IPS-11a (cell line): ENCODE results near the gene CH25H.
"Not testable (repeated sequence)": the region's sequence is repeated elsewhere in the genome, so short reads cannot be mapped to it uniquely, and the experiment has no call there.

Source experiments
- H3K4me3 ChIP-seq: one replicate; pipeline ENCODE4 v1.5.1; 2013; ENCODE audit warnings: low read depth, low read length, control low read depth

The CH25H gene

GRCh38 chr10:89207181-89207800 lies at the start of gene CH25H:
Gene CH25H, minus strand, starts transcription at chr10:89207317. Its CDS starts 25 bp downstream, at chr10:89207292.
- H3K4me3 ChIP-seq = peak within 1 kb of the TSS; percentile 51

- no peak overlapping the region for H3K4me3 ChIP-seq
Measured at GRCh38 chr10:89256340-89256739, 49.2 kb upstream of the CH25H start.

DNA sequence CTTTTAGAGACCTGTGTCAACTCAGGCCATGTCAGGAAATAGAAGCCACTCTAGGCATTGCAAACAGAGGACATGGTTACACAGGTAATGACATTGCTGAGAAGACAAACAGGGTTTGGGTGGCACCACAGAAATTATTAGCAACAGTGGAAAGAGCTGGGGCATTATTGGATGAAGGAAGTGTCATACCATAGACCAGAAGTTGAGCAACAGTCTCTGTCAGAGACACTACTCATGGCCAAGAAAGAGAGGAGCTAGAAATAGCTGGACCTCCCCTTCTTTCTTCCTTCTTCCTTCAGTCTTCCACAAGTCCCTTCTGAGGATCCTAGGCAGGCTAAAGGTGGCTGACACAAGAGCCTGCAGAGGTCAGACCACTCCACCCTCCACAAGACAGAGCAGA lies 48.7 kb upstream of the CH25H start:
- H3K4me3 ChIP-seq = no peak overlapping the region

GRCh38 chr10:89255091-89255579 lies 48.0 kb upstream of the CH25H start:
- not testable (repeated sequence) for H3K4me3 ChIP-seq

DNA sequence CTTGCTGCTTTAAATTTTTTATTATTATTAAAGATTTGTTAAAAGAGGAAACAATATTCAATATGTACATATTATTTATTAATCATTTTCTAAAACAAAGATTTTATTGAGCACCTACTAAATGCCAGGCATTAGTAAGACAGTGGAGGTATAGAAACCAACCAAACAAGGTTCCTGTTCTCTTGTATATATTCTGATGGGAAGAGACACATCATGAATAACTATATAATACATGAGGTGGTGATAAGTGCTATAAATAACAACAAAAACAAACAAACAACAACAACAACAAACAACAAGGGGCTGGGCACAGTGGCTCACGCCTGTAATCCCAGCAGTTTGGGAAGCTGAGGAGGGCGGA lies 45.1 kb upstream of the CH25H start:
- no peak overlapping the region for H3K4me3 ChIP-seq

DNA sequence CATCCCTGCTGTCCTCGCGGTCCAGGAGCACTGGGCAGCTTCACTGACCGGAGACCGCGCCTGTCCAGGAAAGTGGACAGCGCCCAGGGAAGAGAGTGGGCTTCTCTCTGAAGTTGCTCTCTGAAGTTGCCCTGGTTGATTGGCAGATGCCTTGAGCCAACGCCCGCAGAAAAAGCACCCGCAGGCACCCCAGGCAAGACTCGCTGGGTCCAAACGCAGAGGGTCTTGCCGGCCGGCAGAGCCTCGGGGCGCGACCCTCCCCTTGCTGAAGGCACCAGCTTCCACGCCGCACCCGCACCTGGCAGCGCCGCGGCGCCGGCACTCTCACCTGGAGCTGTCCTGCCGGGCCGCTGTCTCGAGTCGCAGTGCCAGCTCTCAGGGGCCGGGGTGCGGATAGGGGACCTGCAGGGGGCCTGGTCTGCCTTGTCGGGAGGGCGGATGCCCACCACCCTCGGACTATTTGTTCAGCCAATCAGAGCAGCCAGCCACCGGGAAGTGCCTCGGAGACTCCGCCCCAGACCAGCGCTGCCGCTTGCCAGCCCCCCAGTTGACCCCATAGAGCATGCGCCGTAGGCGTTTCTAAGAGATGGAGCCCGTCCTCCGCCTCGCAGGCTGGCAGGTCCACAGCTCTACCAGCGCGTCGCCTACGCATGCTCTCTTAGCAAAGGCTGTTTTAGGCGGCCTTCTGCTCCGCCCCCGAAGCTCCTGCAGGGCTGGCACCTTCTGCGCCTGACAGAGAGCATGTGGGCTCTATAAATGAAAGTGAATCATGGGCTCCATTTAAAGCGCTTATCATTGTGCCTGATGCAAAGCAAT lies 44.5 kb upstream of the CH25H start, which contains the start of gene LIPA:
LIPA (minus strand) TSS at position 367 of the 816 bp plus-strand sequence. CDS start 4,127 bp downstream, outside the sequence.
- H3K4me3 ChIP-seq = peak within 1 kb of the TSS; percentile 63

DNA sequence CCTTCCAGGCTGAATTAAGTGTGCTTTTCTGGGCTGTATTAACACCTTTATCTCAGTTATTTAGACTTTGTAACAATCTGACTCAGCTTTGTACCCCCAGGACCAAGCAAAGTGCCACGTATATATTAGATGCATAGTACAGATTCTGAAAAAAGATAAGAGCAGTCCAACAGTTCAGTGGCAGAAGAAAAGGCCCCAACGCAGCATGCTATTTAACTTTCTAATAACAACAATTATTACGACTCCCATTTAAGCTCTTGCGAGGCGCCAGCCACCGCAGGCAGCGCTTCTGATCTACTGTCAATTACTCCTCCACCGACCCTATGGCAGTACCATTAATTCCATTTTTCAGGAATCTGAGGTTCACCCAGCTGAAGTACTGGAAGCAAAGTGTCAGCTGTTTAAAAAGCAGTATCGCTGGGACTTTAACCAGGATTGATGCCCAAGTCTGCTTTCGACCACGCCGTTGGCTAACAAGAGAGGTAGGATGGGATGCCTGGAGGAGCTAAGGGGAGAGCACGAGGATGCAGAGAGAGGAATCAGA lies 43.8 kb upstream of the CH25H start:
- peak overlapping the region; percentile 63 for H3K4me3 ChIP-seq

GRCh38 chr10:89248990-89249389 lies 41.9 kb upstream of the CH25H start:
- H3K4me3 ChIP-seq = no peak overlapping the region

GRCh38 chr10:89247623-89248022 lies 40.5 kb upstream of the CH25H start:
- not testable (repeated sequence) for H3K4me3 ChIP-seq

DNA sequence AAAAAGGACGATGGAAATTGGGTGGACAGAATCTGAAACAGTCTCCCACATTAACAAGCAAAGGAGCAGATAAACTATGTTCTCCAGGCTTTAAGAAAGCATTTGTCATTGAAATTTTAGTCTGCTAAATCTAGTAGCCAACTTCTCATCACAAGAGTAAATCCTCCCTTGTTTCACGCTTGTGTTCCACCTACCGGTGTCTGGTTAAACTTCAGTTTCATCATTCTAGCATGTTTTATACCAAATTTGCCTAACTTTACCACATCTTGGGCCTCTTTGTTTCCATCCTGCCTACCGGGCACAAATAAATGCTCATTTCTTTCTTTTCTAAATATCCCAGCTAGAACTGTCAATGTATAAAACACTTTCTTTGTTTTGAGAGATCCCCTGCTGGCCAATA lies 38.7 kb upstream of the CH25H start:
- H3K4me3 ChIP-seq = no peak overlapping the region

GRCh38 chr10:89242840-89243568 lies 35.9 kb upstream of the CH25H start:
- H3K4me3 ChIP-seq = no peak overlapping the region

DNA sequence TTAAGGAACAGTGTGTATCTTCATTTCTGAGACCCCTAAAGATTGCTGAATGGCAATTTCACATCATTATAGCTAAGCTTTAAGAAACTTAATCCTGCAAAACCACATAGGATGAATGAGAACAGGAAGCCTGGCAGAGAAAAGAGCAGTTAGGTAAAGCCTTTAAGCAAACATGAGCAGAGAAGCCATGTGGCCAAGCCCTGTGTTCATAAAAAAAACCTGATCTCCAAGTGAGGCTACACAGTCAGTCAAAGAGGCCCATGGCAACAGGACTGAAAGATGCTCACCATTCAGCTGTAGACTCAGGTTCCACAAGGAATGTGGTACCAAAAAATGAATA lies 35.2 kb upstream of the CH25H start:
- H3K4me3 ChIP-seq = no peak overlapping the region

DNA sequence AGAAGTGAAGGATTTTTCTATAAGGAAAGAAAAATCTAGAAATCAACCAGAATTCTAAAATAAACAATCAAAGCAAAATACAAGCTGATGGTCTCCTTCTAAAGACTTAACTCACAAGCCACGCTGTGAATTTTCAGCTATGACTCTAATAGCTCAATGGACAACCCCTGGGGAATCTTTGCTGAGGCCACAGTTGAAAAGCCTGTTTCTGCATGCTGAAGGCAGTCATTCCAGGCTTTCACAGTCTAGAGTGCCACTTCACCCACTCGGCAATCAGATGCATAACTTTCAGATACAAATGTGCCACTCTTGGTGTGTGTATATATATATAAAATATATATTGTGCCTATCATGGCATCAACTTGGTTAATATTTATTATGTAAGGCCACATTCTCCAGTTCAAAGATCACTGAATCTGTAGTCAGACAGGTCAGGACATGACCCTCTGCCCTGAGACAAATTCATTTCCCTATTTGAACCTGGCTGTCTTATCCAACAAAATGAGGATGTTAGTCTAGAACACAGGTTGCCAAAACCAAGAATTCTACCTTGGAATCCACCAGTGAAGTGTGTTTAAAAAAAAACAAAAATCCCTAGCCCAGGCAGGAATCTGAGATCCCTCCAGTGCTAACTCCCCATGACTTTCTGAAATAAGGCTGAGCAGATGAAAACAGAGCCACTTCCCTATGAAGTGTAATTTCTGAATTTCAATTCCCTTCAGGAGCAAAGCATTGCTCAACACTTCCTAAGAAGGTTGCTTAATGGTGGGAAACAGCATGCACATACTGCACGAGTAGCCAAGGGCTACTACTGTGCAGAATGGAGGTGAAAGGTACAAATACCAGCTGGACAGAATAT lies 34.6 kb upstream of the CH25H start:
- H3K4me3 ChIP-seq = no peak overlapping the region

- no peak overlapping the region for H3K4me3 ChIP-seq
Measured at GRCh38 chr10:89241026-89241425, 33.9 kb upstream of the CH25H start.

- H3K4me3 ChIP-seq = no peak overlapping the region
Measured at GRCh38 chr10:89240519-89240918, 33.4 kb upstream of the CH25H start.

DNA sequence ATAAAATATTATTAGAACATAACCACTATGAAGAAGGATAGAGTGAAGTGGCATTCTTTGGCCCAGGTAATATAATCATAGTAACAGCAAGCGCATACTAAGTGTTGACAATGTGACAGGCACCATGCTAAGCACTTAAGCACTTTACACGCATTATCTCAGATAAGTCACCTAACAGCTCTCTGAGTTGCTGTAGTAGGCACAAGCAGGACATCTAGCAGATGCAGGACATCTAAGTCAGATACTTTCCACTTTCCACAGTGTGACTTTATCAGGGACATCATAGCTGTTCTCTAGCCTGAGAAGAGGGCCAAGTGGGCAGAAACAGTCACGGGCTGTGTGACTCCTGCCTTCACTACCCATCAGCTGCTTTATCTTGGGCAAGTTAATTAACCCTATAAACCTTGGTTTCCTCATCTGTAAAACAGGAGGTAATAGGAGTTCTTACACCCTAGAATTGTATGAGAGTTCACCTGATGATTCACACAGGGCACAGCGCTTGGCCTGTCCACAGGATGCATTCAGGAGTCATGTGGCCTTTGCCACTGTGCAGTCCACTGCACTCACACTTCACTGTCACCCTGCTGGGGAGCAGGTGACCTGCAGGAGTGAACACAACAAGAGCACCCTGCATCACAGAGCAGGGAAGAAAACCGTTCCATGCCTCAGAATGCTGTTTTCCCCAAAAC lies 32.0 kb upstream of the CH25H start:
- H3K4me3 ChIP-seq = no peak overlapping the region

- H3K4me3 ChIP-seq = no peak overlapping the region
Measured at GRCh38 chr10:89237849-89238248, 30.7 kb upstream of the CH25H start.

- H3K4me3 ChIP-seq = no peak overlapping the region
Measured at GRCh38 chr10:89236226-89236797, 29.2 kb upstream of the CH25H start.

GRCh38 chr10:89235073-89235798 lies 28.1 kb upstream of the CH25H start:
- no peak overlapping the region for H3K4me3 ChIP-seq
